GM13976 (cell line): ENCODE measurements around the gene ZNF343.

Experiments used
- DNase-seq: peaks from one replicate; pipeline ENCODE4 v3.0.0; 2012; ENCODE audit warnings: low spot score
- CTCF ChIP-seq: IDR thresholded peaks from 2 replicates; pipeline ENCODE4 v1.5.1; 2012; ENCODE audit warnings: borderline replicate concordance, mild to moderate bottlenecking; ENCODE audit not compliant: insufficient read depth; ENCODE audit errors: extremely low read depth, missing control alignments, control extremely low read depth
- in situ Hi-C: fragments of 300-500 bp; cut with MboI; formaldehyde crosslinking; loops from one replicate; pipeline ENCODE4 v1.12.0; 2022; ENCODE audit warnings: low sequenced_read_pairs, mixed read lengths, inconsistent platforms; ENCODE audit not compliant: unreplicated experiment

Gene ZNF343

DNA sequence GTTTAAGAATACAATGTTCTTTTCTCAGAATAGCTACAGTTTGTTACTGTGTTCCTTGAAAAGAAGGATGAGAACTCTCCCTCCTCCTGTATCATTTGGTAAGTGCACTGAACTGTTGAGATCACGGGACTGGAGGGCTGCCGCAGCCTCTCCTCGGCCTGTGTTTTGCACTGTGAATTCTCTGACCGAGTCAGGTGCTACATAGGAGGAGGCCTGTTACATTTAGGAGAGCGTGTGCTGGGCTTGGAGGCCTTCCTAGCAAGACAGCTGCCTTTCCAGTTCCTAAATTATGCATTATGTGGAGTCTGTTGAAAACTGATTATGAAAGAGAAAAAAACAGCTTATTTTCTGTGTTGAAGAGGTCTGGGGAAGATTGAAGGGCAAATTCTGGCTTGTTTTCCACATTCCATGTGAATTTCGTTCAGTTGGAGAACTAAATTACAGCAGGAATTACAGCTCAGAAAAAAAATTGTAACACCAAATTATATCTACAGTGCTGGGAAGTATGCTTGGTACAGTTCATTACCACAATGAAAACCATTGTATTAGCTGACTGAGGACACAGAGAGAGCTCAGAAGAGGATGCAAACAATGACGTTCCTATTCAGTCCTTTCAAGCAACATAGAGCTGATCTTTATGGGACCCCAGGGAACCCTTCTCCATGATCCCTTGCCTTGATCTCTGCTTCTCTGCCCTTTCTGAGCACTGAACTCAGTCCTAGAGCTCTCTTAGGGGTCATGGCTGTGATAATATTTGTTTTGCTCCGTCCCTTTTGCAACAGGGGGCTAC is 30.4 kb upstream of the ZNF343 start:
- in situ Hi-C loops = no loop called here
- TF ChIP-seq CTCF = no peak
- no peak for DNase-seq

GRCh38 chr20:2538356-2538755 is 29.6 kb upstream of the ZNF343 start:
- DNase-seq = no peak
- in situ Hi-C loops = no loop called here

DNA sequence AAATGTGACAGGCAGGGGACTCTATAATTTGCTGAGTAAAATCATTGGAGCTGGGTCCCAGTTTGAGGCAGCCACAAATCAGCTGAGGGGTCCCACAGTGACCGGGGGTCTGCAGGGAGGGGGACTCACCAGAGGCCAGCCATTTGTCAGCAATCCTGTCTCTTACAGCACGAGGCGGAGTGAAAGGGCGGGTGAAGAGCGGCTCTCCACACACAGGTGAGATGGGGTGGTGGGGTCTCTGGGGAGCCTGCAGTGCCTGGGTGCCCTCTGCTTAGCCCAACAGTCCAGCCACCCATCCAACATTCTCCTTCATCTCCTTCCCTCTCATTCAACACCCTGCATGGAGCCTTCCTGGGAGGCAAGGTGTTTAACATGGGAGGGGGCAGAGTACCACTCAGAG is 28.4 kb upstream of the ZNF343 start:
- TF ChIP-seq CTCF = no peak
- in situ Hi-C loops = no loop called here
- DNase-seq = no peak

More at GRCh38 chr20:2538356-2538755, 29.6 kb upstream of the ZNF343 start:
- no peak for TF ChIP-seq CTCF

- in situ Hi-C loops = no loop called here
- DNase-seq = no peak
- no peak for TF ChIP-seq CTCF
These were observed 27.9 kb upstream of the ZNF343 start, which contains the start of gene TMC2 for GRCh38 chr20:2536560-2536986. Gene TMC2 (plus strand): TSS chr20:2536573. CDS start chr20:2536622, 49 bp downstream.

- in situ Hi-C loops = no loop called here
- no peak for TF ChIP-seq CTCF
- DNase-seq = no peak
These were observed 27.2 kb upstream of the ZNF343 start for GRCh38 chr20:2535711-2536559.

- TF ChIP-seq CTCF = no peak
These were observed 24.4 kb upstream of the ZNF343 start for GRCh38 chr20:2533118-2533517.

More at GRCh38 chr20:2533118-2533517, 24.4 kb upstream of the ZNF343 start:
- in situ Hi-C loops = no loop called here
- DNase-seq = no peak
